Peyer's patch (tissue), 4 donors: ENCODE results near the gene RAD54L.

Experiments used
- CTCF ChIP-seq, 6 experiments: fragments of 450-650 bp in 4 of 6; fragments of 200-600 bp in 2 of 6; sonication (generic) in 1 of 6; IDR thresholded peaks; one replicate each; pipeline ENCODE4 v1.5.1; 2017 to 2019; ENCODE audit warnings: antibody characterized with exemption in 6 of 6, mild to moderate bottlenecking in 3 of 6, moderate library complexity in 1 of 6
- POLR2A ChIP-seq, 2 donors: fragments of 450-650 bp; IDR thresholded peaks; one replicate each; pipeline ENCODE4 v1.5.1; 2017; ENCODE audit warnings: antibody characterized with exemption in 2 of 2, mild to moderate bottlenecking in 2 of 2, moderate library complexity in 2 of 2

GRCh38 chr1:46262508-46262907 is 14.9 kb downstream of the RAD54L start:
- TF ChIP-seq CTCF (IDR thresholded peaks at IDR 0.05) (no peak), POLR2A (IDR thresholded peaks at IDR 0.05) (no peak)
